ENCODE data around the gene MCF2L. TPM values are rescaled to one million over a fixed set of nuclear protein-coding genes. Genes with fewer than 3 reads are reported as not detected.
"Not testable (repeated sequence)": the region's sequence is repeated elsewhere in the genome, so short reads cannot be mapped to it uniquely, and the experiment has no call there.

MCF2L gene
- total RNA-seq, 1 experiment from 2014 or later: 4.5 TPM

DNA sequence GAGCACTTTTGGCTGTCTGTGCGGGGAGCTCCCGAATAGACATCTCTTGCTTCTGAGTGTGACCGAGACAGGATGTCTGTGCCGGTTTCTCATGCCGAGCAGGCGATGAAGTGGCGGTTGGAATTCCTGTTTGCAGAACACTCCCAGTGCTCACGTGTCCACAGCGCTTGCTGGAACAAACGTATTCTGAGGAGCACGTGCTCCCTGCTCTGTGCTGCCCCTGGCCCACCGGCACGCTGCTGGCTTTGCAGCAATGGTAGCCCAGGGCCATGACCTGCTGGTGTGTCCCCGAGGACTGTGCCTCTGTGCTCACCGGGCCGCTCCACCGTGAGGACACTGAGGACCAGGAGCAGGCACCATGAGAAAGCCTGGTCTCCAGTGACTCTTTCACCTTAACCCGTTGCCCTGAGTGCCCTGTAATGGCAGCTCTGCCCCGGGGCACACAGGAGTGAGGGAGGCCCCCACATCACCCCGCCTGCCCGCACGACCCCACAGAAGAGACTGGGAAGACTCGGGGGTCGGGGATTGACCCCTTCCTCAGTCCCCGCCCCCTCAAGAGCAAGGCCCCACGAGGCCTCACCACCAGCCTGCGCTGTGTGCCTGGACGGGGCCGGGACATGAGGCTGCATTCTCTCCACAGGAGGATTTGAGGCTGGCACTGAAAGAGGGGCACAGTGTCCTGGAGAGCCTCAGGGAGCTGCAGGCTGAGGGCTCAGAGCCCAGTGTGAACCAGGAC is 96.6 kb downstream of the MCF2L start:
- DNase-seq (ENCODE audit: low spot score): no peak

DNA sequence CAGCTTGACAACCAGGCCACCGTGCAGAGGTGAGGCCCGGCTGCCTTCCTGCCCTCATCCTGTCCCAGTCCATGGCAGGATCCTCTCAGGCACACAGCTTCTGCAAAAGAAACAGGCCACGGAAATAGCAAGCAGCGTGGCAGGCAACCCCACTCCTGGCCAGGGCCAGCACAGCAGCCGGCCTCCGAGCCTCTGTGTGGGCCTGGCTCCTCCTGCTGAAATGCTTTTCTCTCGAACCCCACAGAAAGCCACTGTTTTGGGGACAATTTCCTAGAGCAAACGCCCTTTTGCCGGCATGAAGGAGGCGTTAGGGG is 97.1 kb downstream of the MCF2L start:
- DNase-seq (ENCODE audit: low spot score): no peak

DNA sequence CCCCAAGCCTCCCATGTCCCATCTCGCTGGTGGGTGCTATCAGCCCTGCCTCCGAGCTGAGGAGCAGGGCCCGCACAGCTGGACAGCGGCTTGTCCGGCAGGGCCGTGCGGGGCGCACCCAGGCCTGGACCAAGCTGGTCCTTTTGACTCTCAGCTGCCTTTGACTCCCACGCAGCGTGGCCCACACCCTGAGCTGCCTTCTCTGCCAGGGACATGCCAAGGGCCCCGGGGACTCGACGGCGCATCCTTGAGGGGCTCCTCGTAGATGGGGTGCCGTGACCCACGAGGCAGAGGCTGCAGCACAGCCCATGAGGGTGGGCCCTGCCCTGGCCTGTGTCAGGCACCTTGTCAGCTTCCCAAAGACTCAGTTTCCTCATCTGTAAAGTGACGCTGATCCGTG is 97.7 kb downstream of the MCF2L start:
- DNase-seq (ENCODE audit: low spot score): no peak

- no peak for DNase-seq (ENCODE audit: low spot score)
Observed at GRCh38 chr13:113069861-113070805, 101.1 kb downstream of the MCF2L start.

DNA sequence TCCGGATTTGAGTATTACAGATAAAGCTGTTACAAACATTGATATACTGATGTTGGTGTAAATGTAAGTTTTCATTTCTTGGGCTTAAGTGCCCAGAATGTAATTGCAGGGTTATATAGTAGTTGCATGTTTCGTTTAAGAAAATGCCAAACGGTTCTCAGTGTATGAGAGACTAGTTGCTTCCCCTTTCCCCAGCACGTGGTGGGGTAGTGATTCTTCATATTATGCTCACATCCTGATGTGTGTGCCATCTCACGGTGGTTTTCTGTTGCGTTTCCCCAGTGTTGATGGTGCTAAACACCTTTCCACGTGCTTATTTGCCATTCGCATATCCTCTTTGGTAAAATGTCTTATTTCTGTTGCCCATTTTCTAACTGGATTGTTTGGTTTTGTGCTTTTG is 101.8 kb downstream of the MCF2L start:
- DNase-seq (ENCODE audit: low spot score): no peak

GRCh38 chr13:113072376-113072775 is 103.4 kb downstream of the MCF2L start:
- no peak for DNase-seq (ENCODE audit: low spot score)

GRCh38 chr13:113073942-113074341 is 104.9 kb downstream of the MCF2L start:
- no peak for DNase-seq (ENCODE audit: low spot score)

GRCh38 chr13:113074401-113074800 is 105.4 kb downstream of the MCF2L start:
- no peak for DNase-seq (ENCODE audit: low spot score)

DNA sequence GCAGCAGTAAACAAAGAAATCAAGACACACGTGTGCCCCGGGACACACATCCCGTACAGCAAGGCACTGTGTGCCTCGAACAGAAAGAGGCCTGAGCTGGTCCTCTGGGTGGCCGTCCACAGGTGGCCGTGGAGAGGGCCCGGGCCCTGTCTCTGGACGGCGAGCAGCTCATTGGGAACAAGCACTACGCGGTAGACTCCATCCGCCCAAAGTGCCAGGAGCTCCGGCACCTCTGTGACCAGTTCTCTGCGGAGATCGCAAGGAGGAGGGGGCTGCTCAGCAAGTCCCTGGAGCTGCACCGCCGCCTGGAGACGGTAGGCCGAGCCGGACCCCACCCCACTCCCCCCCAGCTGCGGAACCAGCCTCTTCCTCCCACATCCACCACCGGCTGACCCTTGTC is 105.9 kb downstream of the MCF2L start:
- no peak for DNase-seq (ENCODE audit: low spot score)

DNA sequence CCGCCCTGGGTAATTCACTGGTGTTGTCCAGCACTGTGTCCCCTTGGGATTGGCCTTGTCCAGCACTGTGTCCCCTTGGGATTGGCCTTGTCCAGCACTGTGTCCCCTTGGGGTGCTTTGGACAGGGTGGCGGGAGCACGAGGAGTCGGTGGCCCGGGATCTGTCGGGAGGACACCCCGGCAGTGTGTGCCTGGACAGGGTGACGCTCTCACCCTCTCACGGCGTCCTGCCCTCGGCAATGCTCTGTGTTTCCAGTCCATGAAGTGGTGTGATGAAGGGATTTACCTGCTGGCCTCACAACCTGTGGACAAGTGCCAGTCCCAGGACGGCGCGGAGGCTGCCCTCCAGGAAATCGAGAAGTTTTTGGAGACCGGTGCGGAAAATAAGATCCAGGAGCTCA is 106.7 kb downstream of the MCF2L start:
- DNase-seq (ENCODE audit: low spot score): no peak

DNA sequence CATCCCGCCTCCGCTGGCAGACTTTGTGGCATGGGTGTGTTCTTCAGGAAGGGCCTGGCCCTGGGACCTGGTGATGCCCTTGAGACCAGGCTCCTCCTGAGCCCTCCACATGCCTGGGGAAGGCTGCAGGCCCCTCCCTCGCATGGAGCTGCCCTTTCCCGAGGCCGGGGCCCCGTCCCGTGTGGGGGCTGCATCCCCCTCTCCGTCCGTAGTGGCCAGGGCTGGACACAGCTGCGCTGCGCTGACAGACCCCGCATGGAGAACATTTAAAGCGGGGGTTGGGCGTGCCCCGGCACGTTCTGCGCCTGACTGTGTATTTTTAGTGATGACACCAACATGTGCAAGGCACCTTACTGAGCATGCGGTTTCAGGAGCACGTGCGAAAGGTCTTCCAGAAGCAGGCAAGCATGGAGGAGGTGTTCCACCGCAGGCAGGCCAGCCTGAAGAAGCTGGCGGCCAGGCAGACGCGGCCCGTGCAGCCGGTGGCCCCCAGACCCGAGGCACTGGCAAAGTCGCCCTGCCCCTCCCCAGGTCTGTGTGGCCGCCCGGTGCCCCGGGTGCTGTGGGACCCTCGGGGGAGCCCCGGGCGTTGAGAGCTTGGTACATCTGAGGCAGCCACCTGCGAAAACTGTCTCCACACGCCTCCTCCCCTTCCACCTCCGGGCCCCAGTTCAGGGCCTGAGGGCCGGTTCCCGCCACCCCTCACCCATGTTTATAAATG is 107.8 kb downstream of the MCF2L start:
- no peak for DNase-seq (ENCODE audit: low spot score)

DNA sequence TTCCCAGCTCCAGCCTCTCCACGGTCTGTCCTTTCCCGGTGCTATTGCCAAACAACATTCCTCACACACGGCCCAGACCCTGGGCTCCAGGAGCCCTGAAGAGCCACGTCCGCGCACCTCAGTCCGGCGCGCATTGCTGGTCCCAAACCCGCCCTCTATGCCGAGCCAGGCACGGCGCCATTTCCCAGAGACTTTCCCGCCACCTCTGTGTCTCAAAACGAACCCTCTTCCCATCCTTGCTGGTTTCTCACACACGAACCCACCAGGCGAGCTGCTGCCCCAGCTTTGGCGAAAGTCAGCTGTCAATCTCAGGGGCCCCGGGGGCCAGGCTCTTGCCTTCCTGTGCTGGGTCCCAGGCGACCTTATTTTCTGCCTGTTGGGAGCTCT is 108.5 kb downstream of the MCF2L start:
- DNase-seq (ENCODE audit: low spot score): no peak

DNA sequence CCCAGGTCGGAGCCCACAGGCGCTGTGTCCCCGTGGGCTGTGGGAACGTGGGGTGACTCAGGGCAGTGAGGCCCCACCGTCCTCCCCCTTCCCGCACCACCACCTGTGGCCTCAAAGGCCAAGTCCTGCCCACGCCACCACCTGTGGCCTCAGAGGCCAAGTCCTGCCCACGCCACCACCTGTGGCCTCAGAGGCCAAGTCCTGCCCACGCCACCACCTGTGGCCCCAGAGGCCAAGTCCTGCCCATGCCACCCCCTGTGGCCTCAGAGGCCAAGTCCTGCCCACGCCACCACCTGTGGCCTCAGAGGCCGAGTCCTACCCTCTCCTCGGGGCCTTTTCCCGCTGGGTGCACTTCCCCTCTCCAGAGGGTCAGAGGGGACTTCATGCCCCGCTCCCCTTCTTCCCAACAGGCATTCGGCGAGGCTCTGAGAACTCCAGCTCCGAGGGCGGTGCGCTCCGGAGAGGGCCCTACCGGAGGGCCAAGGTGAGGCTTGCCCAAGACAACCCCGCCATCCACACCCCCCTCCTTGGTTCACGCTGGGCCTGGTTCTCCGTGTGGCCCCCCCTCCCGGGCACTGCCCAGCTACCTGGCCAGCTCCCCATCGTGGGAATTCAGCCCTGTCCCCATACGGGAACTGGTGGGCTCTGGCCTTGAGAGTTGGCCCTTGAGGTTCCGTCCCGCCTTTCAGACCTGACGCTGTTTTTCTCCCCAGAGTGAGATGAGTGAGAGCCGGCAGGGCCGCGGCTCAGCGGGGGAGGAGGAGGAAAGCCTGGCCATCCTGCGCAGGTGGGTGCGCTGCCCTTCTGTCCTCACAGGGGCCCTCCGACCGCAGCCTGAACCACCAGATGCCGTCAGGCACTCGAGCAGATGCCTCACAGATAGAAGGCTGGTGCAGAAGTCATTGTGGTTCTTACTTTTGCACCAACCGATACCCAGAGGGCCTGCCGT is 109.2 kb downstream of the MCF2L start:
- no peak for DNase-seq (ENCODE audit: low spot score)

- DNase-seq (ENCODE audit: low spot score): no peak
Observed at GRCh38 chr13:113078902-113079780, 110.1 kb downstream of the MCF2L start.

DNA sequence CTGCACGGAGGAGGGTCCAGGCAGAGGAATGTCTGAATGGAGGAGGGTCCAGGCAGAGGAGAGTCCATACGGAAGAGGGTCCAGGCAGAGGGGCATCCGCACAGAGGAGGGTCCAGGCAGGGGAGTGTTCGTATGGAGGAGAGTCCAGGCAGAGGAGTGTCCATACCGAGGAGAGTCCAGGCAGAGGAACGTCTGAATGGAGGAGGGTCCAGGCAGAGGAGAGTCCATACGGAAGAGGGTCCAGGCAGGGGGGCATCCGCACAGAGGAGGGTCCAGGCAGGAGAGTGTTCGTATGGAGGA is 110.7 kb downstream of the MCF2L start:
- DNase-seq (ENCODE audit: low spot score): not testable (repeated sequence)

DNA sequence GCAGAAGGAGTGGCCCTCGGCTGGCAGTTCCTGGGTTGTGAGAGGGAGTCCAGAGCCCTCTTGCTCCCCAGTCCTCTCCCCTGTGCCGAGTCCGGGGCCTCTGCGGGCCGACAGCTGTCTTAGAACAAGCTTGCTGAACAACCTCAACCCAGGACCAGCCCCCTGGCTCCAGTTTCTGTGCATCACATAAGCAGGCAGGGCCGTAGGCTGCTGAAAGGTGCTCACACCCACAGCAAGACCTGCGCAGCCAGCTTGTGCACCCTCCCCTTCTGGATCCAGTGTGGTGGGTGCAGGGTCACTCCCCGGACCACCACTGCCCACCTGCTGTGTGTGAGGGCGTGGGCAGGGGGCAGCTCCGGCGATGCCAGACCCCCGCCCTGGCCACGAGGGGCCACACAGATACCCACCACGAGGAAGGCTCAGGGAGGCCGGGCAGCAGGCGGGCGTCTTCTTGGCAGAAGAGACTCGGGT is 111.4 kb downstream of the MCF2L start:
- DNase-seq (ENCODE audit: low spot score): no peak

DNA sequence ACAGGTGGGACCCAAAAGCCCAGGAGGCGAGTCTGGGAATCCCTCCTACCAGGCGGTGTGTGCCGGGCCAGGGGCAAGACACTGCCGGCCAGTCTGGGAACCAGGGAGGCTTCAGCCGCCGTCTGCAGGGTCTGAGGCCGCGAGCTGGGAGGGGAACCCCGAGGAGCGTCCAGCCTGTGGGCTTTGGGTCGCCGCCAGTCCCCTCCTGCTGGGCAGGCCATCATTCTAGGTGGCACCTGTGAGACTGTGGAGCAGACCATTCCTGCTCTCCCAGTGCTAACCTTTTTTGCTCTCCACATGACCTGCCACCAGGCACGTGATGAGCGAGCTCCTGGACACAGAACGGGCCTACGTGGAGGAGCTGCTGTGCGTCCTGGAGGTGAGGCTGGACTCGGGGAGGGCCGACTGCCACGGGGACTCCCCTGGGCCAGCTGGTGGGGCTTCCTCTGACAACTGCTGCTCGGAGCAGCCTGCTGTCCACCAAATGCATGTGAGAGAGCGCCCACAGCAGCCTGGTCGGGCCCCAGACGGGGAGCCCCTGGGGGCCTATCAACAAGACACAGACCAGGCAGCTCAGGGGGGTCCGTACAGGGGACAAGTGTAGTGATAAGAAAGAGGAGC is 112.0 kb downstream of the MCF2L start:
- no peak for DNase-seq (ENCODE audit: low spot score)

DNA sequence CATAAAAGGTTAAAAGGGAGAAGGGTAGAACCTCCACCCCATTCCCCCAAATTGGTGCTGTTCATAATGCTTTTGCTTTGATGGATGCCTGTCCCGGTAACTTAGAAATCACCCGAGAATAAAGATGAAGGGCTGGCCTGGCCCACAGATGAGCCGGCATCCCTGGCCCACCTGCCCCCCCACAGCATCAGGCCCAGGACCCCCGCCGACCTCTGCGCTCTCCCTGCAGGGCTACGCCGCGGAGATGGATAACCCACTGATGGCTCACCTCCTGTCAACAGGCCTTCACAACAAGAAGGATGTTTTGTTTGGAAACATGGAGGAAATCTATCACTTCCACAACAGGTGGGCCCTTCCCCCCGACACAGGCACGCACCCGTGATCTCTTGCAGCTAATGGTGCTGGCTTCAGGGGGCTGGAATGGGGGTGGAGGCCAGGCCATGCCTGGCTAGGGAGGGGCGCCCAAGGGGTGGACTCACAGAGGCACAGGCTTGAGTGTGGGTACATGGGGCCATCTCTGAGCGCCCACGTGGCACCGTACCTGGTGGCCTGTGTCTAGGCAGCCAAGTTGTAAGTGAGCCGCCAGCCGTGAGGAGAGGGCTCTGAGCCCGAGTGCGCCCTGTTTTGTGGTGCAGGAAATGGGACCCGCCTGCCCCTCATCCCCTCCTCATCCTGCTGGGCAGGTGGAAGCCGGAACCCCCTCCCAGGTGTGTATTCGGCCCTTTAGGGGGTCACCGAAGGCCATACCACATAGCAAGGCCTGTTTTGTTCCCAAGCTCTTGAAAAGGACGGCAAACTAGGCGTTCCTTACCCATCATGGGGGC is 113.4 kb downstream of the MCF2L start:
- DNase-seq (ENCODE audit: low spot score): no peak

DNA sequence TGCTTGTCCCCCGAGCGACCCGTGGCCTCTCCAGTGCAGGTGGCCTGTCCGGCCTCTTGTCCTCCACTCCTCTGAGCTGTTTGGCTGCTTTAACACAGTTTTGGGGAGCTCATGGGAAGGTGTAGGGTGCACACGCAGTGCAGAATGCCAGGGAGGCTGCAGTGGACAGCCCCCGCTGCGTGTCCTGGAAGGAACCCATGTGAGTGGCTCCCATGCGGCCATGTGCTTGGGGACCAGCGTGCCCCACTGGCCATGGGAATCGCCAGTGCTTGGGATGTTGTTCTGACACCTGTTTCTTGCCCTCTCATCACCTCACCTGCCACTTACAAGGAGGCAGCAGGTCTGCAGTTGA is 114.0 kb downstream of the MCF2L start:
- no peak for DNase-seq (ENCODE audit: low spot score)
